Parathyroid adenoma (tissue), 2 donors: ENCODE data around the gene RHOG.

ENCODE experiments used
- H2AFZ ChIP-seq: fragments of 300-600 bp; sonication (generic); one replicate; pipeline ENCODE4 v1.7.0; 2017; ENCODE audit warnings: antibody characterized with exemption, mild to moderate bottlenecking
- H3K27ac ChIP-seq: fragments of 300-600 bp; sonication (generic); one replicate; pipeline ENCODE4 v1.7.0; 2017
- H3K27me3 ChIP-seq: fragments of 300-600 bp; sonication (generic); one replicate; pipeline ENCODE4 v1.7.0; 2017; ENCODE audit warnings: low read length; ENCODE audit not compliant: control insufficient read depth, insufficient read depth
- H3K36me3 ChIP-seq: fragments of 300-600 bp; sonication (generic); one replicate; pipeline ENCODE4 v1.7.0; 2017; ENCODE audit warnings: low read length; ENCODE audit not compliant: control insufficient read depth, insufficient read depth
- H3K4me1 ChIP-seq: fragments of 300-600 bp; sonication (generic); one replicate; pipeline ENCODE4 v1.7.0; 2017; ENCODE audit warnings: control low read depth
- H3K4me2 ChIP-seq: fragments of 300-600 bp; sonication (generic); one replicate; pipeline ENCODE4 v1.7.0; 2017; ENCODE audit warnings: low read length
- H3K4me3 ChIP-seq: fragments of 300-600 bp; sonication (generic); one replicate; pipeline ENCODE4 v1.7.0; 2017; ENCODE audit warnings: low read depth, low read length
- H3K79me2 ChIP-seq: fragments of 300-600 bp; sonication (generic); one replicate; pipeline ENCODE4 v1.7.0; 2017; ENCODE audit warnings: control low read depth
- H3K9ac ChIP-seq: fragments of 300-600 bp; sonication (generic); one replicate; pipeline ENCODE4 v1.7.0; 2017; ENCODE audit warnings: mild to moderate bottlenecking
- H3K9me3 ChIP-seq: fragments of 300-600 bp; sonication (generic); one replicate; pipeline ENCODE4 v1.7.0; 2017; ENCODE audit warnings: low read length; ENCODE audit not compliant: control insufficient read depth
- TF ChIP-seq, protein P1 (sequence below): fragments of 300-600 bp; sonication (generic); IDR thresholded peaks from one replicate; pipeline ENCODE4 v1.7.0; 2017; ENCODE audit warnings: antibody characterized with exemption, mild to moderate bottlenecking
- donor health status: primary hyperparathyroidism.

Gene RHOG

DNA sequence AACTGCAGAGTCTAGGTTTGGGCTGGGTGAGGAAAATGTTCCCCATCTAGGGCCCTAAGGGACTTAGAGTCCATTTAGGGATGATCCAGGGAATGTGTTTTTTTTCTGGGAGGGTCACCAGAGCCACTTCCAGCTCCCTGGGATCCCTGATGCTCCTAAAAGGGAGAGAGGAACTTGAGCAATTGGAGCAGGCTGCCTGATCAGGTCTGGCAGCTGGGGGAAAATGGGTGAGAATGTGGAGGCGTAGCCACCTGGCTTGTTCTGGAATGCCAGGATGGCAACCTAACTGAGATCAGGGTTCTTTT lies 31.2 kb downstream of the RHOG start:
- Histone ChIP-seq H3K4me3 (no peak overlapping the region), H3K27ac (no peak overlapping the region), H2AFZ (no peak overlapping the region), H3K79me2 (no peaks in the 10 kb centered on the region), H3K4me1 (no peaks in the 10 kb centered on the region), H3K27me3 (no peaks in the 10 kb centered on the region), H3K9me3 (no peaks in the 10 kb centered on the region), H3K9ac (no peak overlapping the region), H3K4me2 (no peak overlapping the region), H3K36me3 (no peaks in the 10 kb centered on the region)
- TF ChIP-seq, protein P1, sequence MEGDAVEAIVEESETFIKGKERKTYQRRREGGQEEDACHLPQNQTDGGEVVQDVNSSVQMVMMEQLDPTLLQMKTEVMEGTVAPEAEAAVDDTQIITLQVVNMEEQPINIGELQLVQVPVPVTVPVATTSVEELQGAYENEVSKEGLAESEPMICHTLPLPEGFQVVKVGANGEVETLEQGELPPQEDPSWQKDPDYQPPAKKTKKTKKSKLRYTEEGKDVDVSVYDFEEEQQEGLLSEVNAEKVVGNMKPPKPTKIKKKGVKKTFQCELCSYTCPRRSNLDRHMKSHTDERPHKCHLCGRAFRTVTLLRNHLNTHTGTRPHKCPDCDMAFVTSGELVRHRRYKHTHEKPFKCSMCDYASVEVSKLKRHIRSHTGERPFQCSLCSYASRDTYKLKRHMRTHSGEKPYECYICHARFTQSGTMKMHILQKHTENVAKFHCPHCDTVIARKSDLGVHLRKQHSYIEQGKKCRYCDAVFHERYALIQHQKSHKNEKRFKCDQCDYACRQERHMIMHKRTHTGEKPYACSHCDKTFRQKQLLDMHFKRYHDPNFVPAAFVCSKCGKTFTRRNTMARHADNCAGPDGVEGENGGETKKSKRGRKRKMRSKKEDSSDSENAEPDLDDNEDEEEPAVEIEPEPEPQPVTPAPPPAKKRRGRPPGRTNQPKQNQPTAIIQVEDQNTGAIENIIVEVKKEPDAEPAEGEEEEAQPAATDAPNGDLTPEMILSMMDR, result no peak

DNA sequence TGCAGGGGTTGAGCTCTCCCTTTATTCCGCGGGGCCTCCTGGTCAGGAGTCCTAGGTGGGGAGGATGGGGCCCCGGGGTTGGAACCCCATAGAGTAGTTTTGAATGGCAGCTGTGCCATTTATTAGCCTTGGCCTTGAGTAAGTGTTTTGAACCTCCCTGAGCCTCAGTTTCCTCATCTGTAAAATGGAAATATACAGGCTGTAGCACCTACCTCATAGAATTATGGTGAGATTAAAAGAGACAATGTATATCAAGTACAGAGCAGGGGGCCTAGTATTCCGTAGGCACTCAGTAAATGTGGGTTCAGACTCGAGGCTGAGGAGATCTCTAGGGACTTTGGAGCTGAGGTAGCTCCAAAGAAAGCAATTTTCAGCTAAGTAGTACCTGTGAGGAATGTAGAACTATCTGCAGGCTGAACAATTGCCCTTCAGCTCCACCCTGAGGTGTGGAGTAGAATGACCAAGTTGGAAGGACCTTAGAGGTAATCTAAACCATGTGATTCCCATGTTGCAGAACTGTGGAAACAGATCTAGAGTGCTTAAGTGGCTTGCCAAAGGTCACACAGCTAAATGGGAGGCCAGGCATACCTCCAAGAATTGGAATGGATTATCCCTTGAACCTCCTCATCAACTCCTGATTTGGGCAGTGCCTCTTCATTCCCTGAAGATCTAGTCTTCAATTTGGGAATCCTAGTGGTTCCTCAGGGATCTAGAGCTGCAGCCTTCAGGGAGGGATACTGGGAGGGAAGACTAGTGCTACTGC lies 31.7 kb downstream of the RHOG start:
- H3K9ac ChIP-seq, result no peak overlapping the region
- H3K27ac ChIP-seq, result no peak overlapping the region
- peak overlapping the region; percentile 62 for H3K4me3 ChIP-seq
- H3K79me2 ChIP-seq, result no peaks in the 10 kb centered on the region
- peak overlapping the region; percentile 78 for H3K4me2 ChIP-seq
- no peaks in the 10 kb centered on the region for H3K27me3 ChIP-seq
- TF ChIP-seq, protein P1, result peak; percentile 32
- peak overlapping the region; percentile 82 for H2AFZ ChIP-seq
- no peaks in the 10 kb centered on the region for H3K36me3 ChIP-seq
- H3K4me1 ChIP-seq, result no peaks in the 10 kb centered on the region
- H3K9me3 ChIP-seq, result no peaks in the 10 kb centered on the region

DNA sequence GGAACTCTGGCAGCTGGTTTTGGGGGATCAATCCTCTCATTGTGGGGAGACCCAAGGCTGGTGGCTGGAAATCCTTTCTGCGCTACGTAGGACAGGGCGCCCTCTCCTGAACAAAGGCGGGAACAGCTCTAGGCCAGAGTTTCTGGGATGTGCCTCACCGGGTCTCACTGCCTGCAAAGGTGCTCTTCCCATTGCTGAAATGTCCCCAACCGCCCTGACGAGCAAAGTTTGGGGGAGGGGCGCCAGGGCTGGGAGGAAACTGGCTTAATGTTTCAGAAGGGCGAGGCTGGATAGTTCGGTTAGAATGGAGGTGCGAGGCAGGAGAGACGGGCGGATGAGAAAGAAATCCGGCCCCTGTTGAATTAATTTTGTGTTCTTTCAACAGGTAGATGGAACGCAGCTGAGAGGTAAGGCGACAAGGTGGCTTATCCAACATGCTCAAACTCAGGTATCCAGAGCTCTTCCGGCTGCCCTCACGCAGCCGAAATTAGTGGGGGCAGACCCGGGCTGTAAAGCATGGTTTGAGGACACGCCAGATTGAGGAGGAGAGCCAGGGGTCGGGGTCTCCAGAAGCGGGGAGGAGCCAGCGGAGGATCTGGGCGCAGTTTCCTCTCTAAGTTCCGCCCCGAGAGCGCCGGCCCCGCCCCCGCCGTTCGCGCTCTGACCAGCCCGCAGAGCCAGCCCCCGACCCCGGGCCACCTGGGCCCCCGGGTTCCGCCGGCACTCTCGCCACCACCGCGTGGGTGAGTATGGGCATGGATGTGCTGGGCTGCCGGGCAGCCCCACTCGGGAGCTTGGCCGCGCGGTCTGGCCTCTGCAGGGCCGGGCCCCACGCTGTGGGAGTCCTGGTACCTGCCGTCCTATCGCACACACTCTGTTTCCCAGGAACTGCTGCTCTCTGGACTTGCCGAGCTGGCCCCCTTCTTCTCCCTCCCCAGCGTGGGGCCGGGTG lies 32.6 kb downstream of the RHOG start, which contains the start of gene PGAP2:
TSS of gene PGAP2 (plus strand) at position 652 of the 952 bp plus-strand sequence. CDS start 2,700 bp downstream, outside the sequence.
- no peak within 1 kb of the TSS for H3K27ac ChIP-seq

DNA sequence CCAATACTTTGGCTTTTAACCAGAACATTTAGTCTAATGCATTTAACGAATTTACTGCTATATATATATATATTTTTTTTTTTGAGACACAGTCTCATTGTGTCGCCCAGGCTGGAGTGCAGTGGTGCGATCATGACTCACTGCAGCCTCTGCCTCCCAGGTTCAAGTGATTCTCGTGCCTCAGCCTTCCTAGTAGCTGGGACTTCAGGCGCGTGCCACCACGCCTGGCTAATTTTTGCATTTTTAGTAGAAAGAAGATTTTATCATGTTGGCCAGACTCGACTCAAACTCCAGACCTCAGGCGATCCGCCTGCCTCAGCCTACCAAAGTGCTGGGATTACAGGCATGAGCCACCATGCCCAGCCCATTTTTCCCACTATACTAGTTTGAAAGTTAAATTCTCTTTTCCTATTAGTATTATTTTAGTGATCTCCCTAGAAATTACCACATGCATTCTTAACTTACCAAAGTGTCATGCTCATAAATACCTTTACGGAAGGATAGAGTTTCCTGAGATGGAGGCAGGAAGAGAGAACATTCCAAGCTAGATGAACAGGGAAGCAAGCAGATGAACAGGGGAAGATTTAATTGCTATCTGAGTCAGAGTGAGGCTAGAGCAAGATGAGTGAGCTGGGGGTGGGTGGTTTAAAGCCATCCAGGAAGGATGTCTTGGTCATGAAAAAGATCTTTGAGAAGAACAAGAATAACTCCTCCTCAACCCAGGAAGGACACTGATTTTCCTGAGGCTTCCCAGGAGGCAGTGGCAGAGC lies 36.8 kb downstream of the RHOG start:
- TF ChIP-seq, protein P1, result no peak
- H2AFZ ChIP-seq, result no peak overlapping the region
- H3K4me1 ChIP-seq, result no peaks in the 10 kb centered on the region
- H3K4me2 ChIP-seq, result no peak overlapping the region
- H3K79me2 ChIP-seq, result no peaks in the 10 kb centered on the region
- H3K9ac ChIP-seq, result no peak overlapping the region
- no peak overlapping the region for H3K4me3 ChIP-seq
- H3K27ac ChIP-seq, result no peak overlapping the region
- no peaks in the 10 kb centered on the region for H3K27me3 ChIP-seq
- no peaks in the 10 kb centered on the region for H3K9me3 ChIP-seq
- no peaks in the 10 kb centered on the region for H3K36me3 ChIP-seq

More for the DNA sequence above, 32.6 kb downstream of the RHOG start, which contains the start of gene PGAP2:
- no peaks in the 10 kb centered on the region for H3K9me3 ChIP-seq
- H3K27me3 ChIP-seq, result no peaks in the 10 kb centered on the region
- H3K79me2 ChIP-seq, result no peaks in the 10 kb centered on the region
- H3K4me2 ChIP-seq, result peak within 1 kb of the TSS; percentile 78
- TF ChIP-seq, protein P1, result peak; percentile 32
- H3K36me3 ChIP-seq, result no peaks in the 10 kb centered on the region
- peak within 1 kb of the TSS; percentile 62 for H3K4me3 ChIP-seq
- peak within 1 kb of the TSS; percentile 82 for H2AFZ ChIP-seq
- H3K9ac ChIP-seq, result no peak within 1 kb of the TSS
- no peaks in the 10 kb centered on the region for H3K4me1 ChIP-seq
